Measurements from ENCODE around the gene PDE4B. TPM values are rescaled to one million over a fixed set of nuclear protein-coding genes. Genes with fewer than 3 reads are reported as not detected.

The PDE4B gene
- polyA plus RNA-seq, 1 donor (not counting 4 experiments of a cell fraction or from before 2014, with no cell fraction given): 0.29 TPM

GRCh38 chr1:65844821-65845534, 52.3 kb downstream of the PDE4B start:
- H3K4me3 ChIP-seq (ENCODE audit: control insufficient read depth in 2 of 3, extremely low read depth in 1 of 3, insufficient read depth in 2 of 3, low read depth in 1 of 3, low read length in 3 of 3): no peak overlapping the region
- TF ChIP-seq CTCF (optimal IDR thresholded peaks at IDR 0.05 in 1 of 3, IDR thresholded peaks at IDR 0.05 in 1 of 3, conservative IDR thresholded peaks at IDR 0.05 in 1 of 3; ENCODE audit: extremely low read depth in 1 of 3, insufficient read depth in 2 of 3, low read length in 3 of 3) (no peak), EZH2 (IDR thresholded peaks at IDR 0.05; ENCODE audit: low read length) (no peak)
- H3K79me2 ChIP-seq (ENCODE audit: control insufficient read depth, insufficient read depth, low read length): no peaks in the 10 kb centered on the region
- DNase-seq (ENCODE audit: low read depth, low spot score) (no peak), FAIRE-seq (no peak)
- no peaks in the 10 kb centered on the region for H3K4me1 ChIP-seq (ENCODE audit: control insufficient read depth, extremely low read depth, insufficient read depth, low read length)
- no peaks in the 10 kb centered on the region for H3K36me3 ChIP-seq (ENCODE audit: control insufficient read depth in 2 of 2, extremely low read depth in 1 of 2, insufficient read depth in 2 of 2, low read length in 2 of 2)
- no peaks in the 10 kb centered on the region for H4K20me1 ChIP-seq (ENCODE audit: control insufficient read depth, extremely low read depth, insufficient read depth, low read length)
- no peaks in the 10 kb centered on the region for H3K9me1 ChIP-seq (ENCODE audit: control insufficient read depth, extremely low read depth, insufficient read depth, low read length)
- no peaks in the 10 kb centered on the region for H3K9me3 ChIP-seq (ENCODE audit: control insufficient read depth, low read depth, low read length)
- H3K9ac ChIP-seq (ENCODE audit: control insufficient read depth, extremely low read depth, insufficient read depth, low read length): no peak overlapping the region
- no peaks in the 10 kb centered on the region for H3K27me3 ChIP-seq (ENCODE audit: control insufficient read depth, extremely low read depth, insufficient read depth, low read length)
- H2AFZ ChIP-seq (ENCODE audit: control insufficient read depth, low read length): no peak overlapping the region
- no peak overlapping the region for H3K27ac ChIP-seq (ENCODE audit: control insufficient read depth, insufficient read depth, low read length)
- dilution Hi-C loops (cut with MboI; ENCODE audit: extremely low pct_ligation_motif_present, low sequenced_read_pairs): no loop called here
- H3K4me2 ChIP-seq (ENCODE audit: control insufficient read depth, extremely low read depth, insufficient read depth, low read depth, low read length): no peak overlapping the region

GRCh38 chr1:65845535-65846060, 52.9 kb downstream of the PDE4B start:
- no peak for FAIRE-seq
- Histone ChIP-seq H3K9me3 (ENCODE audit: control insufficient read depth, low read depth, low read length) (no peaks in the 10 kb centered on the region), H3K4me3 (ENCODE audit: control insufficient read depth in 2 of 3, extremely low read depth in 1 of 3, insufficient read depth in 2 of 3, low read depth in 1 of 3, low read length in 3 of 3) (no peak overlapping the region), H3K4me2 (ENCODE audit: control insufficient read depth, extremely low read depth, insufficient read depth, low read depth, low read length) (no peak overlapping the region), H3K79me2 (ENCODE audit: control insufficient read depth, insufficient read depth, low read length) (no peaks in the 10 kb centered on the region), H2AFZ (ENCODE audit: control insufficient read depth, low read length) (no peak overlapping the region), H3K36me3 (ENCODE audit: control insufficient read depth in 2 of 2, extremely low read depth in 1 of 2, insufficient read depth in 2 of 2, low read length in 2 of 2) (no peaks in the 10 kb centered on the region), H3K9ac (ENCODE audit: control insufficient read depth, extremely low read depth, insufficient read depth, low read length) (no peak overlapping the region), H4K20me1 (ENCODE audit: control insufficient read depth, extremely low read depth, insufficient read depth, low read length) (no peaks in the 10 kb centered on the region), H3K9me1 (ENCODE audit: control insufficient read depth, extremely low read depth, insufficient read depth, low read length) (no peaks in the 10 kb centered on the region), H3K27me3 (ENCODE audit: control insufficient read depth, extremely low read depth, insufficient read depth, low read length) (no peaks in the 10 kb centered on the region), H3K4me1 (ENCODE audit: control insufficient read depth, extremely low read depth, insufficient read depth, low read length) (no peaks in the 10 kb centered on the region), H3K27ac (ENCODE audit: control insufficient read depth, insufficient read depth, low read length) (no peak overlapping the region)
- dilution Hi-C loops (cut with MboI; ENCODE audit: extremely low pct_ligation_motif_present, low sequenced_read_pairs): no loop called here
- TF ChIP-seq EZH2 (IDR thresholded peaks at IDR 0.05; ENCODE audit: low read length) (no peak), CTCF (optimal IDR thresholded peaks at IDR 0.05 in 1 of 3, IDR thresholded peaks at IDR 0.05 in 1 of 3, conservative IDR thresholded peaks at IDR 0.05 in 1 of 3; ENCODE audit: extremely low read depth in 1 of 3, insufficient read depth in 2 of 3, low read length in 3 of 3) (no peak)
- DNase-seq (ENCODE audit: low read depth, low spot score): no peak

Data from keratinocyte (primary cell).